ENCODE results near the gene MALSU1. TPM values are rescaled to one million over a fixed set of nuclear protein-coding genes. Genes with fewer than 3 reads are reported as not detected.
"Not testable (repeated sequence)": the region's sequence is repeated elsewhere in the genome, so short reads cannot be mapped to it uniquely, and the experiment has no call there.

Gene MALSU1
- total RNA-seq, 4 donors from 2014 or later: 33.7 to 117 (median 46.3) TPM

- Histone ChIP-seq H3K27ac (peak overlapping the region; percentile 77 to 78), H3K9me3 (no peaks in the 10 kb centered on the region), H3K27me3 (no peaks in the 10 kb centered on the region), H3K4me3 (peak overlapping the region; percentile 80 to 95), H3K4me1 (peaks cover 6 to 15% of the 10 kb centered on the region in 2 donors), H3K36me3 (no peaks in the 10 kb centered on the region)
- intact Hi-C loops (cut with DNase I; ENCODE audit: low total_unique reads): no loop called here
- DNase-seq: no peak
- TF ChIP-seq CTCF (IDR thresholded peaks at IDR 0.05) (no peak), POLR2A (IDR thresholded peaks at IDR 0.05) (no peak)
Measured at GRCh38 chr7:23299770-23300300, 696 bp downstream of the MALSU1 start.

- Histone ChIP-seq H3K9me3 (no peaks in the 10 kb centered on the region), H3K27ac (no peak overlapping the region), H3K27me3 (no peaks in the 10 kb centered on the region), H3K4me1 (peaks cover 0 to 1% of the 10 kb centered on the region in 2 donors), H3K36me3 (no peaks in the 10 kb centered on the region), H3K4me3 (no peak overlapping the region)
- TF ChIP-seq POLR2A (IDR thresholded peaks at IDR 0.05): no peak
- TF ChIP-seq CTCF (IDR thresholded peaks at IDR 0.05): no peak
- intact Hi-C loops (cut with DNase I; ENCODE audit: low total_unique reads): no loop called here
- DNase-seq: no peak
Measured at GRCh38 chr7:23306936-23307521, 7.9 kb downstream of the MALSU1 start.

GRCh38 chr7:23308754-23309153 is 9.6 kb downstream of the MALSU1 start:
- Histone ChIP-seq H3K4me3 (no peak overlapping the region), H3K9me3 (no peaks in the 10 kb centered on the region), H3K27ac (no peak overlapping the region), H3K27me3 (no peaks in the 10 kb centered on the region), H3K36me3 (no peaks in the 10 kb centered on the region), H3K4me1 (no peaks in the 10 kb centered on the region)
- no peak for TF ChIP-seq CTCF (IDR thresholded peaks at IDR 0.05)
- no peak for TF ChIP-seq POLR2A (IDR thresholded peaks at IDR 0.05)
- intact Hi-C loops (cut with DNase I; ENCODE audit: low total_unique reads): no loop called here
- no peak for DNase-seq

GRCh38 chr7:23312141-23312540 is 13.0 kb downstream of the MALSU1 start:
- H3K9me3 ChIP-seq; H3K27me3 ChIP-seq; intact Hi-C loops (cut with DNase I; ENCODE audit: low total_unique reads); H3K4me3 ChIP-seq; H3K27ac ChIP-seq; H3K4me1 ChIP-seq; DNase-seq; H3K36me3 ChIP-seq: not testable (repeated sequence)

GRCh38 chr7:23315366-23315765 is 16.2 kb downstream of the MALSU1 start:
- no peak for DNase-seq
- TF ChIP-seq CTCF (IDR thresholded peaks at IDR 0.05): no peak
- no peak for TF ChIP-seq POLR2A (IDR thresholded peaks at IDR 0.05)
- Histone ChIP-seq H3K36me3 (no peaks in the 10 kb centered on the region), H3K27ac (no peak overlapping the region), H3K4me1 (no peaks in the 10 kb centered on the region), H3K27me3 (no peaks in the 10 kb centered on the region), H3K4me3 (no peak overlapping the region), H3K9me3 (no peaks in the 10 kb centered on the region)
- intact Hi-C loops (cut with DNase I; ENCODE audit: low total_unique reads): no loop called here
